ENCODE measurements around the gene SH3D19. TPM values are rescaled to one million over a fixed set of nuclear protein-coding genes. Genes with fewer than 3 reads are reported as not detected.
A peak's percentile ranks its signal among the peaks of the same experiment; 100 is the strongest.

SH3D19 gene
- total RNA-seq, 1 donor from 2014 or later: 110 TPM

DNA sequence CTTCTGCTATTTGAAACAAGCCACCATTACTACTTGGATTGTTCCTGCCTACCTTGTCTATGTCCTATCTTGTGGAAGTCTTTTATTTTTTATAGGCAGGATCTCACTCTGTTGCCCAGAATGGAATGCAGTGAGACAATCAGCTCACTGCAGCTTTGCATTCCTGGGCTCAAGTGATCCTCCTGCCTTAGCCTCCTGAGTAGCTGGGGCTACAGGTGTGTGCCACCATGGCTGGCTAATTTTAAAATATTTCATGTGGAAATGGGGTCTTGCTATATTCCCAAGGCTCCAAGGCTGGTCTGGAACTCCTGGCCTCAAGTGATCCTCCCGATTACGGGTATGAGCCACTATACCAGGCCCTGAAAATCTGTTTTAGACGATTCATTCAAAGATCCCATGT, 218.3 kb downstream of the SH3D19 start:
- H3K27me3 ChIP-seq: no peaks in the 10 kb centered on the region
- no peak overlapping the region for H3K27ac ChIP-seq
- no peak for TF ChIP-seq CTCF (IDR thresholded peaks at IDR 0.05)
- intact Hi-C loops (cut with DNase I): no loop called here
- H3K36me3 ChIP-seq: peaks cover 40 to 58% of the 10 kb centered on the region in 2 donors
- DNase-seq (ENCODE audit: low spot score in 2 of 2): no peak
- no peak overlapping the region for H3K4me3 ChIP-seq
- peaks cover 0 to 2% of the 10 kb centered on the region in 2 donors for H3K4me1 ChIP-seq
- no peaks in the 10 kb centered on the region for H3K9me3 ChIP-seq

GRCh38 chr4:151105454-151106032, 219.9 kb downstream of the SH3D19 start:
- Histone ChIP-seq H3K4me3 (no peak overlapping the region), H3K9me3 (no peaks in the 10 kb centered on the region), H3K27ac (no peak overlapping the region), H3K27me3 (no peaks in the 10 kb centered on the region), H3K36me3 (peaks cover 50 to 68% of the 10 kb centered on the region in 2 donors), H3K4me1 (peaks cover 6 to 12% of the 10 kb centered on the region in 2 donors)
- intact Hi-C loops (cut with DNase I): no loop called here
- no peak for DNase-seq (ENCODE audit: low spot score in 2 of 2)
- TF ChIP-seq CTCF (IDR thresholded peaks at IDR 0.05): no peak

DNA sequence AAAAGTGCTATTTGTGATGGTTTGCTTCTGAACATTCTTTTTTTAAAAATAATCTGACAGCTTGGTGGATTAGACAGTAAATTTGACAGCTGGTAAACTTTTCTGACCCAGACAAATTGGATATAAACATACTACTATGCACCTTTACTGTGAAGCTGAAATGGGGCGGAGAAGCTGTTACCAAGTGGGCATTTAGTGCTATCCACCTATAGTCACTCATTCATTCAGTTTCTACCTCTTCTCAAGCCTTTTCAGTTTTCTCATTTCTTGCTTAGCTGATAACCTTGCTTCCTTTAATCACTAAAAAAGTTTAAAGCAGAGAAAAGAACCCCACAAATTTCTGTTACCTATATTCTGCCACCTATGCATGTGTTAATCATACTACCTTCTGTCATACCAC, 220.8 kb downstream of the SH3D19 start:
- Histone ChIP-seq H3K9me3 (no peaks in the 10 kb centered on the region), H3K4me3 (no peak overlapping the region), H3K4me1 (peaks cover 6 to 14% of the 10 kb centered on the region in 2 donors), H3K36me3 (peaks cover 50 to 68% of the 10 kb centered on the region in 2 donors), H3K27ac (no peak overlapping the region), H3K27me3 (no peaks in the 10 kb centered on the region)
- no peak for TF ChIP-seq CTCF (IDR thresholded peaks at IDR 0.05)
- intact Hi-C loops (cut with DNase I): no loop called here
- no peak for DNase-seq (ENCODE audit: low spot score in 2 of 2)

DNA sequence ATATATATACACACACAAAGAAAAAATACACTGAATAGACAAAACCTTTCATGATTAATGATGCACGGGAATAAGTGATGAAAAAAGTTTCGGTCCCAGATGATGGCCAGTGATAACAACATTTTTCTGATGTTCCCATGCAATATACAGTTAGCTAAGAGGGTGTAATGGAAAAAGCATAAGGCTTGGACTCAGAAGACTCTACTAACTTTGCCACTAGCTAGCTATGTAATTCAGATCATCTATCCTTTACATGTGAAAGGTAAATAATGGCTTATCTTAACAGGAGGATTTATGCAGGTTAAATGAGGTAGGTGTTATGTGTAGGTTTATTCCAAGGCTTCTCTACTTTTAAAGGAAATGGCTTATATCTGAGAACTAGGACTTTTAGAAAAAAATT, 221.6 kb downstream of the SH3D19 start:
- intact Hi-C loops (cut with DNase I): no loop called here
- peaks cover 6 to 17% of the 10 kb centered on the region in 2 donors for H3K4me1 ChIP-seq
- no peaks in the 10 kb centered on the region for H3K27me3 ChIP-seq
- H3K27ac ChIP-seq: no peak overlapping the region
- no peak overlapping the region for H3K4me3 ChIP-seq
- no peak for TF ChIP-seq CTCF (IDR thresholded peaks at IDR 0.05)
- H3K9me3 ChIP-seq: no peaks in the 10 kb centered on the region
- DNase-seq (ENCODE audit: low spot score in 2 of 2): no peak
- peaks cover 50 to 68% of the 10 kb centered on the region in 2 donors for H3K36me3 ChIP-seq

DNA sequence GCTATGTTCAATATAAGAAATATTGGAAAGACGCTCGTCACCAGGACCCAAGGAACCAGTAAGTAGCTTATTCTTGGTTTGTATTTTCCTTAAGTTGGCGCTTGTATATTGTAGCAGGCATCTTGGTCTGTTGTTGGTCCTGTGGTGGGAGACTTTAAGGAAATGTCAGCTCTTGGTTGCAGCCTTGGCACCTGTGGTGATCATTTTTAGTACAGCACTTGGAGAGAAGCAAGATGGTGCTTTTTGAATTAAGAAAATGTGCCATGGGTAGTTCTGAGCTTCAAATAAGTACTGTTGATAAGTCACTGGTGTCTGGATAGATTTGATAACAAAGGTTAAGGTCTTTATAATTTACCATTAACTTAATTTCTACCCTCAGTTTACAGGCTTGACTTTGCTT, 224.9 kb downstream of the SH3D19 start:
- H3K36me3 ChIP-seq: peaks cover 32 to 44% of the 10 kb centered on the region in 2 donors
- no peaks in the 10 kb centered on the region for H3K27me3 ChIP-seq
- intact Hi-C loops (cut with DNase I): no loop called here
- TF ChIP-seq CTCF (IDR thresholded peaks at IDR 0.05): no peak
- H3K9me3 ChIP-seq: no peaks in the 10 kb centered on the region
- peak overlapping the region; percentile 73 for H3K4me3 ChIP-seq
- no peak for DNase-seq (ENCODE audit: low spot score in 2 of 2)
- peak overlapping the region; percentile 90 to 93 for H3K27ac ChIP-seq
- peaks cover 6 to 18% of the 10 kb centered on the region in 2 donors for H3K4me1 ChIP-seq
